DND-41 (cell line): Measurements from ENCODE around the gene BICDL2.

ENCODE experiments used
- ATAC-seq: fragments of 200-7000 bp; cut with Tn5 transposase; 3 replicates; pipeline ENCODE4 v1.9.1; 2021; ENCODE audit warnings: low read depth; ENCODE audit not compliant: insufficient read depth
- DNase-seq: peaks from one replicate; pipeline ENCODE4 v3.0.0-alpha.2; 2020
- H2AFZ ChIP-seq: 2 replicates; pipeline ENCODE4 v1.6.0; 2012; ENCODE audit warnings: low read depth, low read length
- H3K27ac ChIP-seq: 2 replicates; pipeline ENCODE4 v1.5.1; 2012; ENCODE audit warnings: low read length, inconsistent platforms
- H3K27me3 ChIP-seq: fragments of 200-600 bp; sonication (generic); 2 replicates; pipeline ENCODE4 v1.6.0; 2012; ENCODE audit warnings: low read length, mild to moderate bottlenecking, inconsistent platforms; ENCODE audit not compliant: insufficient read depth, poor library complexity
- H3K36me3 ChIP-seq: 2 replicates; pipeline ENCODE4 v1.5.1; 2012; ENCODE audit warnings: low read length, inconsistent platforms; ENCODE audit not compliant: insufficient read depth
- H3K4me1 ChIP-seq: 2 replicates; pipeline ENCODE4 v1.5.1; 2012; ENCODE audit warnings: mild to moderate bottlenecking, low read length; ENCODE audit not compliant: insufficient read depth
- H3K4me2 ChIP-seq: 2 replicates; pipeline ENCODE4 v1.6.0; 2012; ENCODE audit warnings: mild to moderate bottlenecking, moderate library complexity, low read length, inconsistent platforms; ENCODE audit not compliant: insufficient read depth
- H3K4me3 ChIP-seq, 2 experiments: fragments of 200-600 bp in 1 of 2; shearing (Covaris generic) in 1 of 2; 2 replicates each; pipeline ENCODE4 v1.5.1; 2012 to 2016; ENCODE audit warnings: inconsistent platforms in 2 of 2, low read length in 2 of 2, mild to moderate bottlenecking in 2 of 2, low read depth in 1 of 2, moderate library complexity in 1 of 2
- H3K79me2 ChIP-seq: 2 replicates; pipeline ENCODE4 v1.6.0; 2012; ENCODE audit warnings: low read length, inconsistent platforms; ENCODE audit not compliant: insufficient read depth
- H3K9ac ChIP-seq: 2 replicates; pipeline ENCODE4 v1.6.0; 2012; ENCODE audit warnings: low read depth, mild to moderate bottlenecking, inconsistent platforms, low read length, moderate library complexity
- H3K9me3 ChIP-seq: 2 replicates; pipeline ENCODE4 v1.5.1; 2012; ENCODE audit warnings: low read length, moderate library complexity, mild to moderate bottlenecking, inconsistent platforms; ENCODE audit not compliant: insufficient read depth, severe bottlenecking
- H4K20me1 ChIP-seq: 2 replicates; pipeline ENCODE4 v1.6.0; 2012; ENCODE audit warnings: low read length; ENCODE audit not compliant: insufficient read depth
- CTCF ChIP-seq: IDR thresholded peaks from 2 replicates; pipeline ENCODE4 v1.5.1; 2012; ENCODE audit warnings: borderline replicate concordance, low read length, moderate library complexity, mild to moderate bottlenecking; ENCODE audit not compliant: poor library complexity, severe bottlenecking; ENCODE audit errors: extremely low read depth
- EZH2 ChIP-seq: IDR thresholded peaks from 3 replicates; pipeline ENCODE4 v1.6.1; 2012; ENCODE audit warnings: borderline replicate concordance, low read depth, mild to moderate bottlenecking, moderate library complexity, low read length, inconsistent platforms; ENCODE audit not compliant: severe bottlenecking

Gene BICDL2

DNA sequence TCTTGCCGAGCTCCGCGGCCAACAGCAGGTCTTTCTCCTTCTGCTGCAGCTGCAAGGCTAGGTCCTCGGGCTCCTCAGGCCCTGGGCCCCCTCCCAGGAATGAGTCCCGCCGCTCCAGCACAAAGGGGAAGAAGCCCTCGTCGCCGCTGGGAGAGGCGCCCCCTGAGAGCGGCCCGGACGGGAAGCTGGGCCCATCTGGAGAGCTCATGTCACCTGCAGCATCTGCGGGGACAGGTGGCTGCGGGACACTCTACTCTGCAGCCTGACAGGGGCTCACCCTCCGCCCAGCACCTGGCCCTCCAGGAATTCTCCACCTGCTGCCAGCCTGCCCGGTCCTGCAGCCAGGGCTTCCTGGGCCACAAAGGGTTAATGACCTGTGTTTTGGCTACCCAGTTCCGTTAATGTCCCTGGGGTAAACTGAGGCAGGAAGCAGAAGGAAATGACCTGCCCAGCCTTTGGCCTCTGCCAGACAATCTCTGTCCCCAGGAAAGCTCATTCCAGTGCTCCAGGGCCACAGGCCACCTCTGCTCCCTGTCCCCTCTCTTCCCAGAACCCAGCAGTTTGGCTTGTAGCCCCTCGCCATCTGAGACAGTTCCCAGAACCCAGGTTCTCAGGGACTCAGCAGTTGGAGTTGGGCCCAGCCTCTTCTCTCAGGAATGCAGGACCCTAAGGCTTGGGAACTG, 1.3 kb downstream of the BICDL2 start:
- Histone ChIP-seq H2AFZ (no peak overlapping the region), H3K4me1 (no peaks in the 10 kb centered on the region), H3K9ac (no peak overlapping the region), H3K36me3 (no peaks in the 10 kb centered on the region), H3K9me3 (no peaks in the 10 kb centered on the region), H3K27ac (no peak overlapping the region), H4K20me1 (no peaks in the 10 kb centered on the region; the same call in 1 of the 2 replicates), H3K4me2 (no peak overlapping the region), H3K79me2 (no peaks in the 10 kb centered on the region), H3K4me3 (no peak overlapping the region), H3K27me3 (peaks cover 16% of the 10 kb centered on the region)
- TF ChIP-seq CTCF (no peak), EZH2 (no peak)
- ATAC-seq: no peak
- DNase-seq: no peak

- DNase-seq (no peak), ATAC-seq (no peak)
- H3K36me3 ChIP-seq: no peaks in the 10 kb centered on the region; the same call in 1 of the 2 replicates
- H3K9ac ChIP-seq: no peak overlapping the region
- TF ChIP-seq CTCF: no peak
- no peak overlapping the region for H3K27ac ChIP-seq
- no peaks in the 10 kb centered on the region for H3K79me2 ChIP-seq
- H3K27me3 ChIP-seq: peaks cover 11% of the 10 kb centered on the region
- no peak overlapping the region for H3K4me3 ChIP-seq
- no peak overlapping the region for H2AFZ ChIP-seq
- no peaks in the 10 kb centered on the region for H3K9me3 ChIP-seq
- 0 out of 2 replicates have a peak, but pooled peaks cover 2% of the 10 kb centered on the region for H3K4me1 ChIP-seq
- H4K20me1 ChIP-seq: peaks cover 6% of the 10 kb centered on the region
- H3K4me2 ChIP-seq: no peak overlapping the region
These were observed 4.1 kb downstream of the BICDL2 start for GRCh38 chr16:3032624-3033023.

- H3K27ac ChIP-seq: no peak overlapping the region
- peaks cover 2% of the 10 kb centered on the region for H3K27me3 ChIP-seq
- no peak overlapping the region for H3K9ac ChIP-seq
- H3K36me3 ChIP-seq: peaks cover 19% of the 10 kb centered on the region
- peaks cover 18% of the 10 kb centered on the region for H4K20me1 ChIP-seq
- H3K79me2 ChIP-seq: no peaks in the 10 kb centered on the region; the same call in 1 of the 2 replicates
- no peak for DNase-seq
- no peaks in the 10 kb centered on the region for H3K9me3 ChIP-seq
- no peak overlapping the region for H2AFZ ChIP-seq
- TF ChIP-seq EZH2: no peak
- TF ChIP-seq CTCF: no peak
- no peak overlapping the region for H3K4me2 ChIP-seq
- no peak overlapping the region for H3K4me3 ChIP-seq
- H3K4me1 ChIP-seq: peaks cover 5% of the 10 kb centered on the region; the same call in 1 of the 2 replicates
- no peak for ATAC-seq
These were observed 6.2 kb downstream of the BICDL2 start for GRCh38 chr16:3030222-3031212.
